DOHH2 (cell line): ENCODE measurements around the gene VPS41.

ENCODE experiments used
- EZH2phosphoT487 ChIP-seq: fragments of 200-600 bp; sonication (generic); IDR thresholded peaks from 2 replicates; pipeline ENCODE4 v1.6.1; 2017; ENCODE audit warnings: borderline replicate concordance, mild to moderate bottlenecking, antibody characterized with exemption, low read length, moderate library complexity, mixed read lengths
- TF ChIP-seq, protein P1 (sequence below): fragments of 200-600 bp; sonication (generic); IDR thresholded peaks from one replicate; pipeline ENCODE4 v1.5.1; 2014; ENCODE audit warnings: antibody characterized with exemption, mild to moderate bottlenecking, low read depth, low read length; ENCODE audit not compliant: poor library complexity, severe bottlenecking

DNA sequence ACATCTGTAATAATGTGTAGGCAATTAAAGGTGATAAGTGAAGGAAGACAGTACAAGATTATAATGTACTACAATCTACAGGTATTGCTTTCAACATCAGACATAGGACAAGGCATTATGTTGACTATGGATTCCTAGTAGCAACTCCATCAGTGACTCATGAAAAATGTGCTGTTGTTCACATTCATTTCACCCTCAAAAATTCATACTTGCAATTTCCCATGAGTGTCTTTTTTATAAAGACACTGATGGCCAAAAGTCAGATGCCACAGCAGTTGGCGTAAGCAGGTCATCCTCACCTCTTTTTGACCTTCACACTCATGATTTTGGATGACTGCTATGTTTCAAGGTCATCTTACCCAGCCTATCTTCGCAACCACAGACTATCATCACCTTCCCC lies 177.8 kb downstream of the VPS41 start:
- TF ChIP-seq, protein P1, sequence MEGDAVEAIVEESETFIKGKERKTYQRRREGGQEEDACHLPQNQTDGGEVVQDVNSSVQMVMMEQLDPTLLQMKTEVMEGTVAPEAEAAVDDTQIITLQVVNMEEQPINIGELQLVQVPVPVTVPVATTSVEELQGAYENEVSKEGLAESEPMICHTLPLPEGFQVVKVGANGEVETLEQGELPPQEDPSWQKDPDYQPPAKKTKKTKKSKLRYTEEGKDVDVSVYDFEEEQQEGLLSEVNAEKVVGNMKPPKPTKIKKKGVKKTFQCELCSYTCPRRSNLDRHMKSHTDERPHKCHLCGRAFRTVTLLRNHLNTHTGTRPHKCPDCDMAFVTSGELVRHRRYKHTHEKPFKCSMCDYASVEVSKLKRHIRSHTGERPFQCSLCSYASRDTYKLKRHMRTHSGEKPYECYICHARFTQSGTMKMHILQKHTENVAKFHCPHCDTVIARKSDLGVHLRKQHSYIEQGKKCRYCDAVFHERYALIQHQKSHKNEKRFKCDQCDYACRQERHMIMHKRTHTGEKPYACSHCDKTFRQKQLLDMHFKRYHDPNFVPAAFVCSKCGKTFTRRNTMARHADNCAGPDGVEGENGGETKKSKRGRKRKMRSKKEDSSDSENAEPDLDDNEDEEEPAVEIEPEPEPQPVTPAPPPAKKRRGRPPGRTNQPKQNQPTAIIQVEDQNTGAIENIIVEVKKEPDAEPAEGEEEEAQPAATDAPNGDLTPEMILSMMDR, result no peak
- TF ChIP-seq EZH2phosphoT487, result no peak
